ENCODE data around the gene PIP4K2A.

PIP4K2A gene

DNA sequence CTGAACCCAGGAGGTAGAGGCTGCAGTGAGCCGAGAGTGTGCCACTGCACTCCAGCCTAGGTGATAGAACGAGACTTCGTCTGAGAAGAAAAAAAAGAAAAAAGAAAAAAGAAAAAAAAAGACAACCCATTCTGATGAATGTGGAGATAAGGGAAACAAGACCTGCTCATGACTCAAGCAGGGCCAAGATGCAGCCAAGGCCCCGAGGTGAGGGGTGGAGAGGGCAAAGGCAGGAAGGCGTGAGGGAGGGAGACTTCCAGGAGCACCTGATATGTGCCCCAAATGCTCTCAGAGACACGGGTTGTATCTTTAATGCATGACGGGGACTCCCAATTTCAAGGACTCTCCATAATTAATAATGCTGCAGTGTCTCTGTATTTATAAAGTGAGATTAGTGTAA lies 134.6 kb downstream of the PIP4K2A start:
- Histone ChIP-seq H3K4me1 (ENCODE audit: control insufficient read depth, insufficient read depth, low read length, unreplicated experiment) (no peaks in the 10 kb centered on the region), H3K27me3 (ENCODE audit: insufficient read depth, low read length) (no peaks in the 10 kb centered on the region), H3K79me2 (ENCODE audit: control insufficient read depth, insufficient read depth, low read length, unreplicated experiment) (no peaks in the 10 kb centered on the region), H3K4me3 (ENCODE audit: low read depth, low read length) (no peak overlapping the region), H3K36me3 (ENCODE audit: insufficient read depth, low read length) (no peaks in the 10 kb centered on the region), H3K27ac (ENCODE audit: low read depth, low read length) (no peak overlapping the region), H2AFZ (ENCODE audit: low read length, unreplicated experiment) (no peak overlapping the region)

DNA sequence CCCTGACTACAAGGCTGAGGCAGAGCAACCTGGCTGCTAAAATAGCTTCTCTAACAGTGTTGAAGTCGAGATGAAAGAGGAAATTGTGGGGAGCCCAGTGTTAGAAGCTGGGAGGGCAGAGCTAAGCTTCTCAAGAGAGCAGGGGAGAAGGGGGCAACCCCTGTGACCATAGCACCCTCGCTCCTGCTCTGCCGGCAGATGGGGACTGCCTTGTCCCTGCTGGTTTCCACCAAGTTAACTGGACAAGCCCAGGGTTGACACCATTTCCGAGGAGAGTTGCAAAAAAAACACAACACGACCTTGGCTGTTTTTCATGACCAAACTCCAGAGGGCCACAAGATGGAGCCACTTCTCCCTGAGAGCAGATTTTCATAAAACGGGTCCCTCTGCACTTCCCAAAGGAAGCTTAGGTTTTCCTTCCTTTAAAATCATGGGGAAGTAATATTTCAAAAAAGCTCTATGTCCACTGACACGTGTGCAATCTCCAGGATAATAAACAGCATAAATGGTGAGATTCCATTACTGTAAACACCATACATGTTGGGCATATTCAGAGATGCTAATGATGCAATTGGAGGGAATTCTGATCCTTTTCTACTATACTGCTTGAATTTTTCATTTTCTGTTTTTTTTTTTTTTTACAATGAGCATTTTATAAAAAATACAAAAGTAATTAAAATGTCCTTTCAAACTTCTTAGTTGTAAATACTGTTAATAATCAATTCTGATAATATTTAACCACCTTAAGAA lies 140.4 kb downstream of the PIP4K2A start:
- H3K4me3 ChIP-seq (ENCODE audit: low read depth, low read length) = no peak overlapping the region
- H3K27ac ChIP-seq (ENCODE audit: low read depth, low read length) = no peak overlapping the region
- 0 out of 2 replicates have a peak, but pooled peaks cover 10% of the 10 kb centered on the region for H3K36me3 ChIP-seq (ENCODE audit: insufficient read depth, low read length)
- H3K27me3 ChIP-seq (ENCODE audit: insufficient read depth, low read length) = no peaks in the 10 kb centered on the region
- H2AFZ ChIP-seq (ENCODE audit: low read length, unreplicated experiment) = no peak overlapping the region
- H3K79me2 ChIP-seq (ENCODE audit: control insufficient read depth, insufficient read depth, low read length, unreplicated experiment) = no peaks in the 10 kb centered on the region
- no peaks in the 10 kb centered on the region for H3K4me1 ChIP-seq (ENCODE audit: control insufficient read depth, insufficient read depth, low read length, unreplicated experiment)

DNA sequence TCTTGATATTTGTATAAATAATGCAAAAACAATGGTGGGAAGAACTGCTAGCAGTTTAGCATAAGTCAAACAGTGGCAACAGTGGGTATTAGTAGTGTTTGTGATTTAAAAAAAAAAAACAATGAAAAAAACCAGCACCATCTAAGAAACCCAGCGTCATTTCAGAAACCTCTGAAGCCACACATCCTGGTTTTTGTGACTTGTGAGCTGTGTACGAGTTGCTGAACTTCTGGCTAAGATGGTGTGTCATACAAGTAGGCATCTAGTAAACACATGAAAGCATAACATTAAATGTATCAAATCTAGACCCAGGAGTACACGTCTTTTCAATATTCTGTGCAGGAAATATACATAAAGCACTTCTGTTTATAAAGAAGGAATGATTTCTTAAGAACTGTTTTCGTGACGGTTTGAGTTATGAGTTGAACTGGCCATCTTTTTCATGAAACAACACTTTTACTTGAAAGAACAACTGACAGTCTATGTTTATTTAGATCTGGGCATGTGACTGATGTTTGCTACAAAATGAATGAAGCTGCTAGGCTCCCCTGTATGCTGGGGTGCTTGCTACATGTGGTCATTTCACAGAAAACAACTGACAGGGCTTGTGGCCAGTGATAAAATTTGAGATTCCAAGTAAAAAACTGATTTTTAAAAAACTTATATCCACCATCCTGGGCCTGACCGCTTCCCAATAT lies 143.5 kb downstream of the PIP4K2A start:
- Histone ChIP-seq H3K4me1 (ENCODE audit: control insufficient read depth, insufficient read depth, low read length, unreplicated experiment) (no peaks in the 10 kb centered on the region), H2AFZ (ENCODE audit: low read length, unreplicated experiment) (no peak overlapping the region), H3K36me3 (ENCODE audit: insufficient read depth, low read length) (peaks cover 14% of the 10 kb centered on the region; the same call in 1 of the 2 replicates), H3K79me2 (ENCODE audit: control insufficient read depth, insufficient read depth, low read length, unreplicated experiment) (no peaks in the 10 kb centered on the region), H3K27ac (ENCODE audit: low read depth, low read length) (no peak overlapping the region), H3K27me3 (ENCODE audit: insufficient read depth, low read length) (no peaks in the 10 kb centered on the region), H3K4me3 (ENCODE audit: low read depth, low read length) (no peak overlapping the region)

DNA sequence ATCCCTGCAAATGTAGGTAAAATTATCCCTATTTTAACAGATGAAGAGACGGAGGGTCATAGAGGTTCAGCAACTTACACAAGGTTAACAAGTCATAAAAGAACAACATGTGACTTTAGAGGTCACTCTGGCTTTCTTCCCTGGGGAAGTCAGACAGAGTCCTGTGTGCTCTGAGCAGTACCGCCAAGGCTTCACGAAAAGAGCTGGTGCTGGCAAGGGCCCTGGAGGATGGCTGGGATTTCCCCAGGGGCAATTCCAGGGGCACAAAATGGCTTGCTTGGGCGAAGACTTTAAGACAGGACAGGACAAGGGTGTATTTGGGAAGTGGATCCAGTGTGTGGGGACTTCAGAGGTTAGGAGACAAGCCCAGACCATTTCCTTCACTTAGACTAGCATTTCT lies 144.1 kb downstream of the PIP4K2A start:
- no peak overlapping the region for H3K27ac ChIP-seq (ENCODE audit: low read depth, low read length)
- H3K79me2 ChIP-seq (ENCODE audit: control insufficient read depth, insufficient read depth, low read length, unreplicated experiment) = no peaks in the 10 kb centered on the region
- no peaks in the 10 kb centered on the region for H3K27me3 ChIP-seq (ENCODE audit: insufficient read depth, low read length)
- H2AFZ ChIP-seq (ENCODE audit: low read length, unreplicated experiment) = no peak overlapping the region
- H3K36me3 ChIP-seq (ENCODE audit: insufficient read depth, low read length) = peaks cover 14% of the 10 kb centered on the region; the same call in 1 of the 2 replicates
- H3K4me3 ChIP-seq (ENCODE audit: low read depth, low read length) = no peak overlapping the region
- no peaks in the 10 kb centered on the region for H3K4me1 ChIP-seq (ENCODE audit: control insufficient read depth, insufficient read depth, low read length, unreplicated experiment)

DNA sequence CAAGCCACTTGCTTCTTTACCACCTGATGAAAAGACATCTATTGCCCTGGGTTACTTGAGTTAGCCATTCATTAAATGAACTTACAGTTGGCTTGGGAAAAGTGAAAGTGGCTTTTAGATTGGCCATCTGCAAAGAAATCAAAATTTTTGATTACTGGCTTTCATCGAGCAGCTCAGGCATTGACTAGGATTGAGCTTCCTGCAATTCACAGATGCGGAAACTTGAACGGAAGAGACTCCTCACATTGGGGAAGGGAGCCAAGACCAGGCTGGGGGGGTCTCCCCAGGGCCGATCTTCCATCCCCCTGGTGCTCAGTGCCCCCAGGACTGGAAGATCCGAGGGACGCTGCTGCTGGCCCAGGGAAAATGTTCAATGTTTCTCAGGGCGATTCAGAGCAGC lies 145.4 kb downstream of the PIP4K2A start:
- no peaks in the 10 kb centered on the region for H3K27me3 ChIP-seq (ENCODE audit: insufficient read depth, low read length)
- no peaks in the 10 kb centered on the region for H3K79me2 ChIP-seq (ENCODE audit: control insufficient read depth, insufficient read depth, low read length, unreplicated experiment)
- no peak overlapping the region for H3K4me3 ChIP-seq (ENCODE audit: low read depth, low read length)
- H3K4me1 ChIP-seq (ENCODE audit: control insufficient read depth, insufficient read depth, low read length, unreplicated experiment) = no peaks in the 10 kb centered on the region
- no peak overlapping the region for H2AFZ ChIP-seq (ENCODE audit: low read length, unreplicated experiment)
- peaks cover 14% of the 10 kb centered on the region; the same call in 1 of the 2 replicates for H3K36me3 ChIP-seq (ENCODE audit: insufficient read depth, low read length)
- no peak overlapping the region for H3K27ac ChIP-seq (ENCODE audit: low read depth, low read length)

DNA sequence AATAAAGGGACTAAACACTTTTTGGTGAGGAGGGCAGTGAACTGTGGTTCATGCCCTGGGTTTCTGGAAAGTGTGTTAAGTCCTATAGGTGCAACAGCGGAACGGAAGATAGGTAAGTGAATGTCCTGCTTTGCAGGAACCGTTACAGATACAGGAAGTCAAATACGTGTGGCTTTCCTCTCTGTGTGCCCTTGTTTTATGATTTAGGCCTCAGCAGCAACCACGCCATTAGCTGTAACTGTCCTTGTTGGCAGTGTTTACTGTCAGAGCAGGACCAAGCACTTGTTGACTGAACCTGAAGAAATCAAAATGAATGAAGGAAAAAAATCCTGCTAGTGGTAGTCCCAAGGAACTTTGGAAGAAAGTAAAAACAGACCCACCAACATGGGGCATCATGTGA lies 150.3 kb downstream of the PIP4K2A start:
- Histone ChIP-seq H3K36me3 (ENCODE audit: insufficient read depth, low read length) (peaks cover 4% of the 10 kb centered on the region; the same call in 1 of the 2 replicates), H3K4me3 (ENCODE audit: low read depth, low read length) (no peak overlapping the region), H3K27me3 (ENCODE audit: insufficient read depth, low read length) (no peaks in the 10 kb centered on the region), H2AFZ (ENCODE audit: low read length, unreplicated experiment) (no peak overlapping the region), H3K27ac (ENCODE audit: low read depth, low read length) (no peak overlapping the region), H3K4me1 (ENCODE audit: control insufficient read depth, insufficient read depth, low read length, unreplicated experiment) (no peaks in the 10 kb centered on the region), H3K79me2 (ENCODE audit: control insufficient read depth, insufficient read depth, low read length, unreplicated experiment) (no peaks in the 10 kb centered on the region)

DNA sequence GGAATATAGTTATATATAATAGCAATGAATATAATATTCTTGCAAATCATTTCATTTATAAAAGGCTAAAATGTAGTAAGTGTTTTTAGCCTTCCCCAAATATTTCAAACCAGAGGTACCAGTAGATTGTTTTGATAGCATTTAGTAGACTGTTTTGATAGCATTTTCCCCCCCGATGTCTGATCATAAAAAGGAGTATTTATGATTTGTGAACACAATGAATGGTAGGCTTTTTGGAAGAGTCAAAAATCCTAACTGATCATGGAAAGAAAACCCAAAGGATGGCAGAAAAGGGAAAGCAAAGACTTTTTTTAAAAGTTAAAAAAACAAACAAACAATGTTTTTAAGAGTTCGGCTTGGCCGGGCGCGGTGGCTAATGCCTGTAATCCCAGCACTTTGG lies 152.5 kb downstream of the PIP4K2A start:
- H3K27ac ChIP-seq (ENCODE audit: low read depth, low read length) = no peak overlapping the region

DNA sequence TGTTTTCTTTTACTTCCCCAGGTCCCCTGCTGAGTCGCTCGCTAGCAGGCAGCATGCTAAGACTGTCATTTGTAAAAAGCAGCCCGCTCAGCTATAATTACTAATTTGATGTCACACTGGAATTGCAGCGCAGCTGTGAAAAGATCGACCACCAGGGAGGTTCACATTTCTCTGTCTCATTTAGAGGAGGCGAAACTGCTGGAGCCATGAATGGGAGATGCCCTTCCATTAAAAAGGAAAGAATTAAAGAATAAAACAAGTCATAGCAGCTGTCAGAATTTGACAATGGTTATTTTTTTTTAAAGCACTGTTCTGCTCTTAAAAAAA lies 153.5 kb downstream of the PIP4K2A start:
- H3K36me3 ChIP-seq (ENCODE audit: insufficient read depth, low read length) = no peaks in the 10 kb centered on the region
- no peak overlapping the region for H3K4me3 ChIP-seq (ENCODE audit: low read depth, low read length)
- no peaks in the 10 kb centered on the region for H3K27me3 ChIP-seq (ENCODE audit: insufficient read depth, low read length)
- no peaks in the 10 kb centered on the region for H3K4me1 ChIP-seq (ENCODE audit: control insufficient read depth, insufficient read depth, low read length, unreplicated experiment)
- no peaks in the 10 kb centered on the region for H3K79me2 ChIP-seq (ENCODE audit: control insufficient read depth, insufficient read depth, low read length, unreplicated experiment)
- no peak overlapping the region for H3K27ac ChIP-seq (ENCODE audit: low read depth, low read length)
- no peak overlapping the region for H2AFZ ChIP-seq (ENCODE audit: low read length, unreplicated experiment)

More for the DNA sequence above, 152.5 kb downstream of the PIP4K2A start:
- Histone ChIP-seq H3K36me3 (ENCODE audit: insufficient read depth, low read length) (no peaks in the 10 kb centered on the region), H3K4me3 (ENCODE audit: low read depth, low read length) (no peak overlapping the region), H3K79me2 (ENCODE audit: control insufficient read depth, insufficient read depth, low read length, unreplicated experiment) (no peaks in the 10 kb centered on the region), H2AFZ (ENCODE audit: low read length, unreplicated experiment) (no peak overlapping the region), H3K4me1 (ENCODE audit: control insufficient read depth, insufficient read depth, low read length, unreplicated experiment) (no peaks in the 10 kb centered on the region), H3K27me3 (ENCODE audit: insufficient read depth, low read length) (no peaks in the 10 kb centered on the region)

DNA sequence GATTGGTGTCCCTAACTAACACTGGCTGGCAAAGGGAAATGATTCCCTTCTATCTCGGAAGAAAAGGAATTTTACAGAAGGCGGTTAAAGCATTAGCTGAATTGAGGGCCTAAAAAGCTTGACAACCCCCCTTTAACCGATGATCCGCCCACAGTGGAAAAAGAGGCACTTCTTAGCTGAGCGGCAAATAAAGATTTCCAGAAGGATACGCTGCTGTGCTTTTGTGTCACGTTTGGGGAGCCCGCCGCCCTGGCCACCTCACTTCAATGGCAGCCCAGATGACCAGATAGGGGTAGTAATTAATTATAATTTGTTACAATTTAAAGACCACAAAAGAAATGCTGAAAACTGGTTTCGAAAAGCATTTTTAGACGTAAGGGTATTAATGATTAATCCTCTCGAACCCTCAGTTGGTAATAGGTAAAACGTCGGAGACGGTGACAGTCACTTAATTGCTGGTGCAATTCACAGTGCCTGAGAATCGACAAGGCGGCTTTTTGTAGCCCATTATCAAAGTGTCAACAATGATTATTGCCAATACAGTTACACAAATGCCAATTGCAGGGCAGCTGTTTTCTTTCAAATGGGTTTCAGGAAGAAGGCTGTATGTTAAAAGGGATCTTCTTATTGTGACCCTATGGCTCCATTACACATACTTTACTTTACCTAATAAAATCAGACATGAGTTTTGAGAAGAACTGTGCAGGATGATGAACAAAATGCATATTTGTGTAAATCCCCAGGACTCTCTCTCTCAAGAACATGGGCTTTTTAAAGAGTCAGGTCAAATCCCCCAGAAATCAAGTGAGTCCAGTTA lies 154.1 kb downstream of the PIP4K2A start:
- Histone ChIP-seq H3K4me1 (ENCODE audit: control insufficient read depth, insufficient read depth, low read length, unreplicated experiment) (no peaks in the 10 kb centered on the region), H3K27ac (ENCODE audit: low read depth, low read length) (no peak overlapping the region), H3K79me2 (ENCODE audit: control insufficient read depth, insufficient read depth, low read length, unreplicated experiment) (no peaks in the 10 kb centered on the region), H3K36me3 (ENCODE audit: insufficient read depth, low read length) (no peaks in the 10 kb centered on the region), H2AFZ (ENCODE audit: low read length, unreplicated experiment) (no peak overlapping the region), H3K4me3 (ENCODE audit: low read depth, low read length) (no peak overlapping the region), H3K27me3 (ENCODE audit: insufficient read depth, low read length) (no peaks in the 10 kb centered on the region)

DNA sequence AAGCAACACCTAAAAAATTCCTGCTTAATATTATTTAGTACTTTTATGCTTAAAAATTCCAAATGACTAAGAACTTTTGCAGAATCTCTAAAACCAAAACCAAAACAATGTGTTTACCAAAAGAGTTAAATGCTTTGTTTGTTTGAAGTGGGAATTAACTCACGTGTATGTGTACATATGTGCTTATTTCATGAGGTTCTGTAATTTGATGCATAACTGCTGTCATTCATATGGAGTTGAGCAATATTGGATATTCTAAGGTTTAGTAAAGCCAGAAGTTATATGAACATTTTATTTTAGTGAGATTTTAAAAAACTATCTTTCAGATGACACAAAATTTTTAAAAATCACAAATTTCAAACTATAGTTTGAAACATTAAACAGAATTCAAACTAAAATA lies 157.1 kb downstream of the PIP4K2A start:
- Histone ChIP-seq H3K27ac (ENCODE audit: low read depth, low read length) (no peak overlapping the region), H3K4me3 (ENCODE audit: low read depth, low read length) (no peak overlapping the region), H2AFZ (ENCODE audit: low read length, unreplicated experiment) (no peak overlapping the region), H3K79me2 (ENCODE audit: control insufficient read depth, insufficient read depth, low read length, unreplicated experiment) (no peaks in the 10 kb centered on the region), H3K27me3 (ENCODE audit: insufficient read depth, low read length) (no peaks in the 10 kb centered on the region), H3K4me1 (ENCODE audit: control insufficient read depth, insufficient read depth, low read length, unreplicated experiment) (peaks cover 12% of the 10 kb centered on the region), H3K36me3 (ENCODE audit: insufficient read depth, low read length) (no peaks in the 10 kb centered on the region)

Data from ACC112 (cell line).